ENCODE data around the gene EBLN1. TPM values are rescaled to one million over a fixed set of nuclear protein-coding genes. Genes with fewer than 3 reads are reported as not detected.

The EBLN1 gene
- total RNA-seq, 1 experiment from 2014 or later = not detected

GRCh38 chr10:22174442-22174841, 43.4 kb downstream of the EBLN1 start:
- H3K23me2 ChIP-seq (ENCODE audit: insufficient read length, low read depth, low read length, poor library complexity, severe bottlenecking) = no peaks in the 10 kb centered on the region
- H4K5ac ChIP-seq (ENCODE audit: insufficient read length, low read depth, low read length) = no peak overlapping the region
- no peak overlapping the region for H3T11ph ChIP-seq (ENCODE audit: low read length)

More at GRCh38 chr10:22174442-22174841, 43.4 kb downstream of the EBLN1 start:
- no peaks in the 10 kb centered on the region for H3K79me2 ChIP-seq (ENCODE audit: insufficient read depth, low read length)
- no peak overlapping the region for H3K9ac ChIP-seq (ENCODE audit: extremely low read depth, insufficient read length, low read length)
- H2AFZ ChIP-seq (ENCODE audit: low read length) = no peak overlapping the region
- Mint-ChIP-seq H3K27ac (no peak overlapping the region), H3K27me3 (ENCODE audit: low read depth) (no peaks in the 10 kb centered on the region), H3K9me3 (peaks cover 0 to 4% of the 10 kb centered on the region in 2 experiments; a peak in 2 of 5 replicates), H3K4me3 (no peak overlapping the region), H3K4me1 (no peaks in the 10 kb centered on the region), H3K36me3 (ENCODE audit: insufficient read depth in 1 of 3, low read depth in 3 of 3) (0 out of 7 replicates have a peak, but pooled peaks cover 0 to 7% (median 0%) of the 10 kb centered on the region in 3 experiments)
- H3K14ac ChIP-seq (ENCODE audit: insufficient read depth, low read length) = no peak overlapping the region
- no peak overlapping the region for H3K56ac ChIP-seq (ENCODE audit: insufficient read length, low read depth, low read length)
- no peak overlapping the region for H3K4me2 ChIP-seq (ENCODE audit: insufficient read depth, insufficient read length, low read length)
- H2BK120ac ChIP-seq (ENCODE audit: low read depth, low read length, poor library complexity, severe bottlenecking) = no peak overlapping the region
- TF ChIP-seq CTCF (conservative IDR thresholded peaks at IDR 0.05) = no peak
- no peak overlapping the region for H2BK15ac ChIP-seq (ENCODE audit: low read depth, low read length)
- H2BK12ac ChIP-seq (ENCODE audit: insufficient read length, low read depth, low read length) = no peak overlapping the region
- no peaks in the 10 kb centered on the region for H3K27me3 ChIP-seq (ENCODE audit: insufficient read depth, low read length)
- H3K18ac ChIP-seq (ENCODE audit: insufficient read length, low read depth, low read length) = no peak overlapping the region
- no peaks in the 10 kb centered on the region for H3K4me1 ChIP-seq (ENCODE audit: insufficient read depth, low read length)
- H2AK5ac ChIP-seq (ENCODE audit: insufficient read length, low read length) = no peak overlapping the region
- no peaks in the 10 kb centered on the region for H3K79me1 ChIP-seq (ENCODE audit: insufficient read depth, low read depth, low read length, poor library complexity, severe bottlenecking)
- no peak overlapping the region for H4K8ac ChIP-seq (replicated peaks; ENCODE audit: insufficient read length, low read depth, low read length)
- H3K27ac ChIP-seq (ENCODE audit: insufficient read length, low read depth, low read length) = no peak overlapping the region
- no peak for DNase-seq
- H3K4ac ChIP-seq (ENCODE audit: low read depth, low read length) = no peak overlapping the region
- no peaks in the 10 kb centered on the region for H3K9me3 ChIP-seq (ENCODE audit: control insufficient read depth, low read depth, low read length)
- H4K91ac ChIP-seq (ENCODE audit: insufficient read length, low read depth, low read length) = no peak overlapping the region
- H2BK20ac ChIP-seq (ENCODE audit: low read depth, low read length, poor library complexity, severe bottlenecking) = no peak overlapping the region
- no peaks in the 10 kb centered on the region for H4K20me1 ChIP-seq (ENCODE audit: control insufficient read depth, insufficient read depth, insufficient read length)
- no peak overlapping the region for H2BK5ac ChIP-seq (ENCODE audit: insufficient read length, low read length)
- no peak overlapping the region for H3K23ac ChIP-seq (ENCODE audit: insufficient read length, low read depth, low read length)

Measured in H9 (cell line).